ENCODE measurements around the gene PNPLA2. TPM values are rescaled to one million over a fixed set of nuclear protein-coding genes. Genes with fewer than 3 reads are reported as not detected.

The PNPLA2 gene
- total and polyA plus RNA-seq, 2 of the 8 experiments (the other 6 are each of a cell fraction or from before 2014, with no cell fraction given), result 30.9 to 62.1 TPM

DNA sequence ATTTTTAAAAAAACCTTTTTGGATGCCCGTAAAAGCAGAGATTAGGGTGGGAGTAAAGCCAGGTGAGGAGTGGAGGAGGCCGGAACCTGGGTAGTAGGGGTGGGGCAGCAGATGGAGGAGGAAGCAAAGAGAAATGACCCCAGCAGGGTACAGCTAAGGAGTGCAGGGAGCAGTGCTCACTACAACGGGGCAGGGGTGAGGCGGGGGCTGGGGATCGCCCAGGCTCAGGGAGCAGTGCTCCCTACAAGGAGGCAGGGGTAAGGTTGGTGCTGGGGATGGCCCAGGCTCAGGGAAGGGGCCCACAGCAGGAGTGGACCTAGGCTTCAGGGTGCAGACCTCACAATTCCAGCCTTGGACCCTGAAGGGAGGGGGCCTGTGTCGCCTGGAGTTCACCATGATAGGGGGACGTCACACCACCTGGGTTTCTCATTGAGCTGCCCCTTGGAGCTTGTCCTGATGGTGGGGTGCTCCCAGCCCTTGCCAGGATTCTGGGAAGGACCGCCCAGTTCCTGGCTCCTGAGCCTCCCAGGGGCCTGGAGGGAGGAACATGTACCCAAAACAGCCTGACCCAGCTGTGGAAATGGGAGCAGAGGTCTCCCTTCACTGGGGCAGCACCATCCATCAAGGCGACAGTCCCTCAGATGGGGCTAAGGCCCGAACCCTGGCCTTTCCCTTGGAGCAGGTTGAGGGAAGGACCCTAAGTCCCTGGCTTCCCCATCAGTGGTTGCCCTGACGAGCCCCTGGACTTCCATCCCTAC lies 2.9 kb upstream of the PNPLA2 start (continued):
- TF ChIP-seq, protein P1, sequence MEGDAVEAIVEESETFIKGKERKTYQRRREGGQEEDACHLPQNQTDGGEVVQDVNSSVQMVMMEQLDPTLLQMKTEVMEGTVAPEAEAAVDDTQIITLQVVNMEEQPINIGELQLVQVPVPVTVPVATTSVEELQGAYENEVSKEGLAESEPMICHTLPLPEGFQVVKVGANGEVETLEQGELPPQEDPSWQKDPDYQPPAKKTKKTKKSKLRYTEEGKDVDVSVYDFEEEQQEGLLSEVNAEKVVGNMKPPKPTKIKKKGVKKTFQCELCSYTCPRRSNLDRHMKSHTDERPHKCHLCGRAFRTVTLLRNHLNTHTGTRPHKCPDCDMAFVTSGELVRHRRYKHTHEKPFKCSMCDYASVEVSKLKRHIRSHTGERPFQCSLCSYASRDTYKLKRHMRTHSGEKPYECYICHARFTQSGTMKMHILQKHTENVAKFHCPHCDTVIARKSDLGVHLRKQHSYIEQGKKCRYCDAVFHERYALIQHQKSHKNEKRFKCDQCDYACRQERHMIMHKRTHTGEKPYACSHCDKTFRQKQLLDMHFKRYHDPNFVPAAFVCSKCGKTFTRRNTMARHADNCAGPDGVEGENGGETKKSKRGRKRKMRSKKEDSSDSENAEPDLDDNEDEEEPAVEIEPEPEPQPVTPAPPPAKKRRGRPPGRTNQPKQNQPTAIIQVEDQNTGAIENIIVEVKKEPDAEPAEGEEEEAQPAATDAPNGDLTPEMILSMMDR (IDR thresholded peaks at IDR 0.05; ENCODE audit: control extremely low read depth in 1 of 3, insufficient read depth in 1 of 3, low read depth in 1 of 3, low read length in 3 of 3), result no peak
- TF ChIP-seq FOSL1 (IDR thresholded peaks at IDR 0.05; ENCODE audit: insufficient read depth, low read depth, low read length), result no peak
- TF ChIP-seq POLR2AphosphoS5 (IDR thresholded peaks at IDR 0.05; ENCODE audit: low read depth, low read length), result peak; percentile 54; the same call in 1 of the 2 replicates
- peak in 1 of 2 experiments; percentile 33; a peak in 1 of 3 replicates for TF ChIP-seq POLR2A (IDR thresholded peaks at IDR 0.05; ENCODE audit: control extremely low read depth in 1 of 2, low read depth in 2 of 2, low read length in 2 of 2)
- TF ChIP-seq SRF (IDR thresholded peaks at IDR 0.05; ENCODE audit: low read depth, low read length), result no peak
- TF ChIP-seq EP300 (IDR thresholded peaks at IDR 0.05; ENCODE audit: borderline replicate concordance in 1 of 2, low read depth in 2 of 2, low read length in 2 of 2), result no peak

All from H1 (cell line).